Measurements from ENCODE around the gene DUSP22. TPM values are rescaled to one million over a fixed set of nuclear protein-coding genes. Genes with fewer than 3 reads are reported as not detected.

The DUSP22 gene
- total RNA-seq, 1 experiment from 2014 or later = 34.8 TPM

- no peaks in the 10 kb centered on the region for H3K36me3 ChIP-seq (ENCODE audit: control insufficient read depth, insufficient read depth, low read length)
- H3K4me3 ChIP-seq (ENCODE audit: low read depth in 2 of 2, low read length in 2 of 2) = no peak overlapping the region
- DNase-seq (ENCODE audit: low read depth, low spot score) (no peak), ATAC-seq (no peak)
- H3K27me3 ChIP-seq (ENCODE audit: control insufficient read depth, insufficient read depth, low read length) = peaks cover 14% of the 10 kb centered on the region
- ChIA-PET POLR2A (no interaction called here), CTCF (no interaction called here)
- TF ChIP-seq POLR2AphosphoS5 (IDR thresholded peaks at IDR 0.05; ENCODE audit: low read depth, low read length) = no peak
- TF ChIP-seq REST (IDR thresholded peaks at IDR 0.05; ENCODE audit: insufficient read depth in 1 of 2, low read depth in 2 of 2, low read length in 1 of 2) = no peak
- no peak for TF ChIP-seq TCF7L2 (IDR thresholded peaks at IDR 0.05; ENCODE audit: low read depth, low read length)
- TF ChIP-seq CTCF (IDR thresholded peaks at IDR 0.05) = no peak
- TF ChIP-seq SIN3A (IDR thresholded peaks at IDR 0.05; ENCODE audit: borderline replicate concordance, insufficient read depth, low read depth, low read length) = no peak
- no peak overlapping the region for H3K27ac ChIP-seq (ENCODE audit: low read length)
- no TSS peak for BruUV-seq (replicated peaks)
- intact Hi-C loops (cut with micrococcal nuclease; ENCODE audit: unreplicated experiment) (no loop called here), in situ Hi-C loops (cut with HindIII; ENCODE audit: low pct_unique_long_range_greater_than_20kb, low sequenced_read_pairs) (no loop called here)
- no peaks in the 10 kb centered on the region for H3K4me1 ChIP-seq (ENCODE audit: control insufficient read depth, insufficient read depth, low read length)
- no peaks in the 10 kb centered on the region for H3K9me3 ChIP-seq (ENCODE audit: control insufficient read depth, insufficient read depth, low read depth, low read length)
Measured at GRCh38 chr6:256169-256568, 36.1 kb upstream of the DUSP22 start.

GRCh38 chr6:257031-257725, 35.1 kb upstream of the DUSP22 start:
- no peaks in the 10 kb centered on the region for H3K36me3 ChIP-seq (ENCODE audit: control insufficient read depth, insufficient read depth, low read length)
- no TSS peak for BruUV-seq (replicated peaks)
- intact Hi-C loops (cut with micrococcal nuclease; ENCODE audit: unreplicated experiment) = no loop called here
- in situ Hi-C loops (cut with HindIII; ENCODE audit: low pct_unique_long_range_greater_than_20kb, low sequenced_read_pairs) = no loop called here
- ChIA-PET POLR2A (no interaction called here), CTCF (no interaction called here)
- no peak overlapping the region for H3K4me3 ChIP-seq (ENCODE audit: low read depth in 2 of 2, low read length in 2 of 2)
- TF ChIP-seq TCF7L2 (IDR thresholded peaks at IDR 0.05; ENCODE audit: low read depth, low read length) (no peak), POLR2AphosphoS5 (IDR thresholded peaks at IDR 0.05; ENCODE audit: low read depth, low read length) (no peak), SIN3A (IDR thresholded peaks at IDR 0.05; ENCODE audit: borderline replicate concordance, insufficient read depth, low read depth, low read length) (no peak), REST (IDR thresholded peaks at IDR 0.05; ENCODE audit: insufficient read depth in 1 of 2, low read depth in 2 of 2, low read length in 1 of 2) (no peak), CTCF (IDR thresholded peaks at IDR 0.05) (no peak)
- H3K9me3 ChIP-seq (ENCODE audit: control insufficient read depth, insufficient read depth, low read depth, low read length) = no peaks in the 10 kb centered on the region
- no peak for DNase-seq (ENCODE audit: low read depth, low spot score)
- peaks cover 10% of the 10 kb centered on the region; the same call in 1 of the 2 replicates for H3K27me3 ChIP-seq (ENCODE audit: control insufficient read depth, insufficient read depth, low read length)
- no peaks in the 10 kb centered on the region for H3K4me1 ChIP-seq (ENCODE audit: control insufficient read depth, insufficient read depth, low read length)
- ATAC-seq = no peak
- H3K27ac ChIP-seq (ENCODE audit: low read length) = no peak overlapping the region
